Activated T-cell treated with anti-CD3 and anti-CD28 coated beads for 4 hours (primary cell): ENCODE data around the gene ANKRD42.
"Not testable (repeated sequence)": the region's sequence is repeated elsewhere in the genome, so short reads cannot be mapped to it uniquely, and the experiment has no call there.

Source experiments
- DNase-seq: peaks from one replicate; pipeline ENCODE4 v3.0.0-alpha.2; 2020

ANKRD42 gene

DNA sequence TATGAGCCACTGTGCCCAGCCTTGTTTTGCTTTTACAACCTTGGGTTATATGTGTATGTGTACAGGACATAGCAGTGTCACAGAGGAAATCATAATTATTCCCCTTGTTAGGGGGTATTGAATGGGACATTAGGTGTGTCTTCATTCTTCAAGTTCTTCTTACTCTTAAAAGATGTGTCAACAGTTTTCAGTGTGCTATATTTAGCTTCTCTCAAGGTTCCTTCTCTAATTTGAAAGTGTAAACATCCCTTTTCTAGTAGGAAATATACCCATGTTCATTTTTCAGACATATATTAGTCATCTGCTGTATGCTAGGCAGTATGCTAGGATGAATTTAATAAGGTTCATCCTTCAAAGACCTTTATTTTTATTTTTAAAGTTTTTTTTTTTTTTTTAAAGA lies 19.5 kb upstream of the ANKRD42 start:
- DNase-seq: no peak

DNA sequence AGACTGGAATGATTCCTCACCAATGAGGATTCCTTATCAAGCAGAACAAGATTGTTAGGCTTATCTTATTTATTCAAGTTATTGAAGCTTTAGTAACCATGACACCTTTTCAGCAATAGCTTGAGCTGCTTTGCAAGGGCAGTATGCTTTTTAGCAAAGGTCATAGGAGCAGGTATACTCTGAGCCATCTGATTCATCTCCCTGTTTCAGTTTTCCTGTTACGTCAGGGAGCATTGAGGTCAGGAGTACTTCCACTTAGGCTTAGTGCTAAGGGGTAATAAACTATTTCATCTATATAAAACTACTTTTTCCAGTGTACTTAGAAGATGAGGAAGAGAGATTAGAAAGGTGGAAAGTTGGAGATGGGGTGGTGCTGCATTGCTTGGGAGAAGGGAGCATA lies 17.7 kb upstream of the ANKRD42 start:
- DNase-seq: no peak

- no peak for DNase-seq
These were observed 11.7 kb upstream of the ANKRD42 start for GRCh38 chr11:83181815-83182214.

DNA sequence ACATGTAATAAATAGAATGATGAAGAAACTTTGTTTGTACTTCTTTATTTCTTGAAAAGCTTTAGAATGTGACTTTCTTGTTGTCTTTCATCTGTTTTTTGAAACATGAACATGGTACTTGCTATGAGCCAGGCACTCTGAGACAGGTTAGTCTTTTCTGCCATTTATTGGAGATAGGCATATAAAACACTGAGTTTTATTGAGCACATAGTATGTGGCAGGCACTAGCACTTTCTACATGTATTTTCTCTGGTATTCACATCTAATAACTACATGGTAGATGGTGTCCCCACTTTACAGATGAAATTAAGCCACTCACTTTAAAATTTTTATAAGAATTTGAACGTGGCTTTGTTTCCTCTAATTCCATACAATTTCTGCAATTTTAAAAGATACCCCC lies 7.7 kb upstream of the ANKRD42 start:
- DNase-seq: no peak

- no peak for DNase-seq
These were observed 6.0 kb upstream of the ANKRD42 start for GRCh38 chr11:83187465-83187864.

DNA sequence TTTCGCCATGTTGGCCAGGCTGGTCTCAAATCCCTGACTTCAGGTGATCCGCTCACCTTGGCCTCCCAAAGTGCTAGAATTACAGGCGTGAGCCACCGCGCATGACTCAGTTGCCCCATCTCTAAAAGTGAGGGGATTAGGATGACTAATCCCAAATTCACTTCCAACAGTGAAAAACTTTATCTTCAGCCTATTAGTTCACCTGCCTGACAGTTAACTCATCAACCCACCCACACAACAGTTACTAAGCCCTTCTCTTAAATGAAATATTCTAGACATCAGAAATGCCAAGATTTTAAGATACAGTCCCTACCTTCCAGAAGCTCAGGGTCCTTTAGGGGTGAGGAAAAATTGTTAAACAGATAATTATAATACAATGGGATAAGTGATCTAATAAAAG lies 2.0 kb upstream of the ANKRD42 start:
- no peak for DNase-seq

- no peak for DNase-seq
These were observed 1.5 kb upstream of the ANKRD42 start for GRCh38 chr11:83191986-83192385.

DNA sequence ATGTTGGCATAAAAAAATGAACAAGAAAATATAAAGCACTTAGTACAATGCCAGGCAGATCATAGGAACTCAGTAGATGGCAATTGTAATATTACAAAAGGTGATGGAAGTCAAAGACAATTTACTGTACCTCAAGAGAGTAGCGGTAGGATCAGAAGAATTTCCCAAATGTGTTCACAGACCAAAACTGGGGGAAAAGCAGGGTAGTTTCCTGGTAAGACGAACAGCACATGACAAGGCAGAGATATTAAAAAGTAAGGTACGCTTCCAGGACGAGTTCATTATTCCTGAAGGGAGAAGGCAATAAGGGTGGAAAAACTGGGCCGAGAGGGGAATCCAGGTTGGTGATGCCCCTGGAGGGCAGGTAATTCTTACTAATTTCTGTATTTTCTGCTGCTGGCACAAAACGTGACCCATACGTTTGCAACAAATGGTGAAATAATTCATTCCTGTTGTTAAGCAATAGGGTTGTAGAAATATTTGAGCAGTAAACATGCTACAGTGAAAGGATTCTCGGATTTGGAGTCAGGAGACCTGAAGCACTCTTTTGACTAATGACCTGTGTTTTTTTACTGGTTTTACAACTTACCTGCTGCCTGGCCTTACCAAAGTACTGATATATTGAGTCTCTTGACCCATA lies 786 bp upstream of the ANKRD42 start:
- no peak for DNase-seq

DNA sequence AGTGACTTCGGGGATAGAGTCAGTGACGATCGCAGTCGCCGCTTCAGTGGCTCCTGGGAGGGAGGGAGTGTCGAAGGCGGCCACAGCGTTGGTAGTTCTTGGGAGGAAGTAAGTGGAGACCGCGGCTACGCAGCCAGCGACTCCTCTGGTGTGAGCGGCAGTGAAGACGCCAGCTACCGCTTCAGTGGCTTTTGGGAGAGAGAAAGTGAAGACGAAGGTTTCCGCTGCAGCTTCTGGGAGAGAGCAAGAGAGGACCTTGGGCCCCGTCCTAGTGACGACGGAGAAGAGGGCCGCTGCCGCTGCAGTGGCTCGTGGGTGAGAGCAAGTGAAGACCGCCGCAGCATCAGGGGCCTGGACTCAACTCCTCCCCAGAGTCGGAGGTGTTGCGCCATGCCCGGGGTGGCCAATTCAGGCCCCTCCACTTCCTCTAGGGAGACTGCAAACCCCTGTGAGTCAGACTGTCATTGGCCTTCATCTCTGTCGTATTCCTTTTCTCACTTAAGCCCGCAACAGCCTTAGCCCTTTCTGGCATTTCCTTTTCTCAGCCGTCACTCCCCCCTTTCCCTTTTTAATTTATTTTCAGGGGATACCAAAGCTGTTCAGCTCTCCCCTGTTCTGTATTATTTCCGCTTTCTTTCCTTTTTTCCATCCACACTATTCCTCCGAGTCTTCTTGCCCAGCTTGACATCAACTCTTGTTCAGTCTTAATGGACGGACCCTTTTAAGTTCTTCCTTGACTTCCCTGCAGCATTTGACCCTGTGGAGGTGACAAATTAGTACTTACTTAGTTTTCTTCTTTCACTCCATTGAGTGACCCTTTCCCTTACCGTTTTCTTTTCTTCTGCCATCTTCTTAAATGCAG lies 1.0 kb downstream of the ANKRD42 start:
- DNase-seq: peak; percentile 36

DNA sequence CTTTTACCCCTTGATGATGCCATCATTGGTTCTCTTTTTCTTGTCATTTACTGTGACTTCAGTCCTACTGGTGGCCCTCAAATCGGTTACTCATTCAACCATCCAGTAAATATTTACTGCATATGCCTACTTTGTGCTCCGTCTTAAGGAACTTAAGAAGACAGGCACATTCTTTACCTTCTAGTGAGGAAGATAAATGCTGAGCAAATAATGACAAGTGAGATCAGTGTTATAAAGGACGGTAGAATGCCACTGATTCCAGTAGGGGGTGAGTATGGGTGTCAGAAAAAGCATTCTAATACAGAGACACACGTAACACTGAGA lies 1.6 kb downstream of the ANKRD42 start:
- DNase-seq: no peak

DNA sequence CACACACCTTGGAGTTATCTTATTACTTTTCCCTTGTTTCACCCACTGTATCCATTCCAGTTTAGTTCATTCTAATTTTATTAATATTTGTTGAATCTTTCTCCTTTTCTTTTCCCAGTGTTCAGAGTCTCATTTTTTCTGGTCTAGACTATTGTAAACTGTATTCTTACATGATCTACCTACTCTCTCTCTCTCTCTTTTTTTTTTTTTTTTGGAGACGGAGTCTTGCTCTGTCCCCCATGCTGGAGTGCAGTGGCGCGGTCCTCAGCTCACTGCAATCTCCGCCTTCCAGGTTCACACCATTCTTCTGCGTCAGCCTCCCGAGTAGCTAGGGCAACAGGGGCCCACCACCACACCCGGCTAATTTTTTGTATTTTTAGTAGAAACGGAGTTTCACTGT lies 2.1 kb downstream of the ANKRD42 start:
- no peak for DNase-seq

DNA sequence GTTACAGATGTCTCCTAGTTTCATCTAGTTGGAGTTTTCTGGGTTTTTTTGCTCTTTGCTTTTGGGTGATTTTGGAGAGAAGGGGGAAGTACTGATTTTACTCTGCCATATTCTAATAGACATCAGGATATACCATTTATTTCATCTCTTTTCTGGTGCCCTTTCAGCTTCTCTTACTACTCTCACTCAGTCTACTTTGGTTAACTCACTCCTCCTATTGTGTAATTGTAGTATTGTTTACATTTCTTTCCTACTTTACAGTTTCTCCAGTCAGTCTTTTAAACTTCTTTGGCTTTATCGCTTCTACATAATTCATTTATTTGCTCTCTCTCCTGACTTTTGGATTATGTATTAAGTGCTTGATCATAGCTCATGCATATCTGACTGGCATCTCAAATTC lies 6.5 kb downstream of the ANKRD42 start:
- no peak for DNase-seq

DNA sequence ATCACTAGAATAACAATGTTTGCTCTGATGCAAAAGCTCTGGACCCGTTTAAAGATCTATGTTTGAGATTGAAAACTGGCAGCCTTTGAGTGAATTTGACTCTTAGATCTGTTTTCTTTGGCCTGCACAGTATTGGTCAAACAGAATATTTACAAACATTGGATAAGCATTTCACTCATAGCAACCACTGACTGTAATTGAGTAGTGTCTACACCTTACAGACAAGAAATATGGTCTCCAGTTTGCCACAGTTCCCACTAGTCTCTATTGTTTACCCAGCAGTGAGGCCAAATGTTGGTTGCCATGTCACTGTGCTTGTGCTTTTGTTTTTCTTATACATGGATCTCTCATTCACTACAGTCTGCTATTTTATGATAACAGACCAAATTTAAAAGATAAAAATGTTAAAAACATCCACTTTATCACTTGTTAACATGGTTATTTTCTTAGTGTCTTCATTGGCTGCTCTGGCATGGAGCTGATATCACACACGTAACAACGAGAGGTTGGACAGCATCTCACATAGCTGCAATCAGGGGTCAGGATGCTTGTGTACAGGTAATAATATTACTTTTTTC lies 12.2 kb downstream of the ANKRD42 start:
- DNase-seq: no peak

GRCh38 chr11:83206221-83206620 lies 12.7 kb downstream of the ANKRD42 start:
- DNase-seq: no peak

DNA sequence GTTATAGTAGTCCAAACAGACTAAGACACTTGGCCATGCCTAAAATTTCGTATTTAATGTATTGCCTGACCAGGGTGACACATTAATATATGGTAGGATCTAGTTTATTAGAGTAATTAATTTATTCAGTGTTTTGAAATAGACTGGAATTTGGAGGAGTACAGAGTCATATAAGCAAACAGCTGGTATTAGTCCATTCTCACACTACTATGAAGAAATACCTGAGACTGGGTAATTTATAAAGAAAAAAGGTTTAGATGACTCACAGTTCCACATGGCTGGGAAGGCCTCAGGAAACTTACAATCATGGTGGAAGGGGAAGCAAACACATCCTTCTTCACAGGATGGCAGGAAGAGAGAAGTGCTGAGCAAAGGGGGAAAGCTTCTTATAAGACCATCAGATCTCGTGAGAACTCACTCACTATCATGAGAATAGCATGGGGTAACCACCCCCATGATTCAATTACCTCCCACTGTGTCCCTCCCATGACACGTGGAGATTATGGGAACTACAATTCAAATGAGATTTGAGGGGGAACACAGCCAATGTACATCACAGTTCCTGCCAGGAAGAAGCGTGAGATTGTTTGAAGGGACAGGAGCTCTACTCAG lies 13.4 kb downstream of the ANKRD42 start:
- DNase-seq: not testable (repeated sequence)

DNA sequence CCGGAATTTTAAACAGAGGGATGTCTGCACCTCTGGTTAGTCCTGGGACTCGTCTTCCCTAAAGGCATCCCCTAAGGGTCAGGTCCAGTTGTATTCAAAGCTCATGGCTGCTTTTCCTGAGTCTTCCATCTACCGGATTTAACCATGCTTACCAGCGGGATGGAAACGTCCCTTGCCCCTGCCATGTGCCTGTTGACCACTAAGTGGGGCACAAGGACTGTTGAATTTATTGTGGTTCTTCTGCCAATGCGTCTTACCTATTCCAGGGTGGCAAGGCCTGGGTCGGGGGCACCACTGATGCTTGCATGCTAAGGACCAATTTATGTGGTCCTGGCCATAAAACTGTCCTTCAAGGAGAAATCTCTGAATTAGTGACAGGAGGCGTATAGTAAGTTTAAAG lies 25.6 kb downstream of the ANKRD42 start:
- no peak for DNase-seq

GRCh38 chr11:83220260-83220659 lies 26.7 kb downstream of the ANKRD42 start:
- no peak for DNase-seq

GRCh38 chr11:83221694-83222093 lies 28.2 kb downstream of the ANKRD42 start:
- DNase-seq: no peak

- DNase-seq: no peak
These were observed 29.0 kb downstream of the ANKRD42 start for GRCh38 chr11:83222499-83222898.

DNA sequence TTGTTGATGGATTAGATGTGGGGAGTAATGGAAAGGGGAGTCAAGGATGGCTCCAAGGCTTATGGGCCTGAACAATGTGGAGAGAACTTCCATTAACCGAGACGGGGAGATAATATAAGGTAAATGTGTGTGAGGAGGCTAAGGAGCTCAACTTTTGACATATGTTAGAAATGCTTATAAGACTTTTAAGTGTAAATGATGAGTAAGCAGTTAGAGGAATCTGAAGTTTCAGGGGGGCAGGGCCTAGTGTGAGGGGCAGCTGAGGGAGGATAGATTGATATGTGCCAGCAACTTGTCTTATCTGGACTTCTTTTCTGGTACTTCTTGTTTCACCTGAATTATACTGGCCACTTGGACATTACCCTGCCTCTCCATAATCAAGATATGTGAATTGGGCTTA lies 29.9 kb downstream of the ANKRD42 start:
- no peak for DNase-seq

DNA sequence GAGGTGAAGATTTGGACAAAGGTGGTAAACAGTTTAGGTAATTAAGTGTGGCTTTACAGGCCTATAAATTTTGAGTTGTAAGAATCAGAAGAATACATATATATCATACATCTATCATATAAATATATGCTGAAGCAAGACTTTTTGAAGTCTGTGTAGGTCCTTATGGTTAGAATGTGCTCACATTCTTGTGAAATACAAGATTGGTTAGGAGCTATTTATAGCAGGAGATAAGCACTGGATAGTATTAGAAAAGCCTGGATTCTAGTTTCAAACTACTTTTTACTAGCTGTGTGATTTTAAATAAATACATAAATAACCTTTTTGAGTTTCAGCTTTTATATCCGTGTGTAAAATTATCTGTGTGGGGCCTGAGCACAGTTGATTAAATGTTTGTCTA lies 42.3 kb downstream of the ANKRD42 start:
- no peak for DNase-seq

GRCh38 chr11:83238111-83238510 lies 44.6 kb downstream of the ANKRD42 start:
- no peak for DNase-seq

- no peak for DNase-seq
These were observed 47.9 kb downstream of the ANKRD42 start for GRCh38 chr11:83241291-83241946.
